Peyer's patch (tissue), 4 donors: Measurements from ENCODE around the gene PAK4.

Source experiments
- CTCF ChIP-seq, 6 experiments: fragments of 450-650 bp in 4 of 6; fragments of 200-600 bp in 2 of 6; sonication (generic) in 1 of 6; IDR thresholded peaks; one replicate each; pipeline ENCODE4 v1.5.1; 2017 to 2019; ENCODE audit warnings: antibody characterized with exemption in 6 of 6, mild to moderate bottlenecking in 3 of 6, moderate library complexity in 1 of 6
- POLR2A ChIP-seq, 2 donors: fragments of 450-650 bp; IDR thresholded peaks; one replicate each; pipeline ENCODE4 v1.5.1; 2017; ENCODE audit warnings: antibody characterized with exemption in 2 of 2, mild to moderate bottlenecking in 2 of 2, moderate library complexity in 2 of 2

GRCh38 chr19:39183104-39183503 is 57.5 kb downstream of the PAK4 start:
- no peak for TF ChIP-seq CTCF (IDR thresholded peaks at IDR 0.05)
- TF ChIP-seq POLR2A (IDR thresholded peaks at IDR 0.05): no peak
